Measurements from ENCODE around the gene MORN1.

Gene MORN1

DNA sequence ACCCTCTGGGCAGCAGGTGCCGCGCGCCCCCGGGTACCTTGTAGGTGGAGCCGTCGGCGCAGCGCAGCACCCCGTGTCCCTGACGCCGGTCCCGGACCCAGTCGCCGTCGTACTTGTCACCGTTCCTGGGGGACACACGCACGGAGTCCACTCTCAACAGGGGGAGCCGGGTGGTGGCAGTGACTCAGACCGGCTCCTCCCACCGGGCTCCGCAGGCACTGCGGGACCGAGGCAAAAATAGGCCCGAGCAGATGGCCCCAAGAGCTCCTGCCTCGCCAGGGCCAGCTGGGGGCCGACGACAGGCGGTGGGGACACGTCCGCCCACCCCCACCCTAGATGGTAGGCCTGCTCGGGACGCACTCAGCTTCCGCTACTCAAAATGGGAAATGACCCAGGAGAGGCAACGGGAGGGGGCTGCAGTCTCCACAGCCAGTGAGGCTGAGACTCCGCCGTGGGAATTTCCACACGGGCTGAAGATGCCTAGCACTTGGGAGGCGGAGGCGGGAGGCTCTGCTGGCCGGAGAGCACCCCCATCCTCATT, 6.3 kb downstream of the MORN1 start:
- DNase-seq, result no peak

GRCh38 chr1:2384130-2384860, 7.1 kb downstream of the MORN1 start:
- DNase-seq, result no peak

GRCh38 chr1:2383576-2383975, 7.8 kb downstream of the MORN1 start:
- DNase-seq, result no peak

- no peak for DNase-seq
Measured at GRCh38 chr1:2382621-2383361, 8.6 kb downstream of the MORN1 start.

DNA sequence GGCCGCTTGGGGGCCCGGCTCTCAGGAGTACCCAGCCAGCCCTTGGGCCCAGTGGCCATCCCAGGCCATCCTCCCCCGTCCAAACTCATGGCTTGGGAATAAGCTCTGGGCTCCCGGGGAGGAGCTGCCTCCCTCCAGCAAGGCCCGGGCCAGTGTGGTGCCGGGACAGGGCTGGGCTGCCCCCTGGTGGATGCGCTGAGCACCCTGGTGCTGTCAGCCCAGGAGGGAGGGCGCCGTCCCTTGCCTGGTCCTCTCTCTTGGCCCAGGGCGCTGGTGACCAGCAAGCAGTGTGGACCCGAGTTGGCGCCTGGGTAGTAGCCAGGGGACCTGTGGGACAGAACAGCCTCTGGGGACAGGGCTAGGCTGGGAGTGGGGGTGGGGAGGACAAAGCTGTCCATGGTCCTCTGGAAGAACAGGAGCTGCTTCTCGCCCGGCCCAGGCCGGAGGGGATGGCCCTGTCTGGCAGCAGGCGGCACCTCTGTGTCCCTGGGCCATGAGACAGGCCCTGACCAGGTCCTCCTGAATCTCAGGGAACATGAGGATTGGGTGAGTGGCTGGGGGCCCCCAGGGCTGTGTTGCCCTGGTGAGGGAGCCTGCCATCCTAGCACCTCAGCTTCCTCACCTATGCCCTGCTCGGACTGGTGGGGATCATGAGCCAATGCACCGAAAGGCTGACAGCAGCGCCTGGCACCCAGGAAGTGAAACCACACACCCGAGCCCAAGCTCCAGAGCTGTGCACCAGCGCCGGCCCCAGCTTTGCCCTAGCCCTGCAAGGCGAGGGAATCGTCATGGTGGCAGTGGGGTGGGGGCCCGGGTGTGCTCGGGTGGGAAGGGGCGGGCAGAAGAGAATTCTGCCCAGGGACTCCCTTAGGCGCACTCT, 9.4 kb downstream of the MORN1 start:
- no peak for DNase-seq

GRCh38 chr1:2380816-2381591, 10.3 kb downstream of the MORN1 start:
- DNase-seq, result no peak

- no peak for DNase-seq
Measured at GRCh38 chr1:2379733-2380404, 11.5 kb downstream of the MORN1 start.

DNA sequence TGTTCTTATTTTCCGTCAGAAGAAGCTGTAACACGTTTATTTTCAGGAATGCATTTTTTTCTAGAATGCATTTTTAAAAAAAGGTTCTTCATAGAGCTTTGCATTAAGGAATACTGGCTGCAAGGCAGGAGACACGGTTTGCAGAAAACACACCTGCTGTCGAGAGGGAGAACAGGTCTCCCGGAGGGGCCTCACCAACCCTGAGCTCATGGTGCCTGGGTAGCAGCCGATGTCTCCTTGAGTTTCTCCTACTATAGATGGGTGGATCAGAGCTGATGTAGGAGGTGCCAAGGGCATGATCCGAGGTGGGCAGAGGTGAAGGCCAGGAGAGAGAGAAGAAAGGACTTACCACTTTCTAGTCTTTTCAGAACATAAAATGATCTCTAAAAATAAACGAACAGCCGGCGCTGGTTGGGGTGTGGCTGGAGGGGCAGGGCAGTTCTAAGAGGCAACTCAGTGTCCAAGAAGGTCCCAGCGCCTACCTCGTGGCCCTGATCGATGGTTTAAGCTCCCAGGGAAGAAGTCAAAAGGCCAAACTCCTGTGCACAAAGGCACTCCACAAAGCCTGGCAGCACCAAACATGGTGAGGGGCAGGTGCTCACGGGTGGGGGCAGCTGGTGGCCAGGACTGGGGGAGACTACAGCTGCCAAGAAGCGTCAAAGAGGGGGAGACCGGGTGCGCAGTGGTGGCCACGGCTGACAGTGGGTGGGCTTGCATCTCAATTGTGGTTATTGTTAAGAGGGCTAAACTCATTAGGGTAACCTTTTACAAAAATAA, 12.2 kb downstream of the MORN1 start:
- no peak for DNase-seq

DNA sequence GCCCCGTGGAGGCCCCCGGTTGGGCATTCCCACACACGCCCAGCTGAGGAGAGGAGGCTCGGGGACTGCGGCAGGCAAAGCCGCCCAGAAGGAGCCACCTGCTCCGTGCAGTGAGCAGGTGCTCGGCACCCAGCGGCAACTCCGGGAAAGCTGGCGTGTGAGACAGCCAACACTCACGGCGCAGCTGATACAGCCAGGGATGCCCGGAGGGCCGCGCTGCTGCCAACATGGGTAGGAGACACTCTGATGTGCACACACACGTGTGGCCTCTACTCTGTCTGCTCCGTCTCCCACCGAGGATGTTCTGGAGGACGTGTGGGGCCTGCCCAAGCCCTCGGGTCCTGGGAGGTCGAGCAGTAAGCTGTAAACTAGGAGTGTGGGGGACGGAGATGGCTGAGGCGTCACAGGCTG, 12.9 kb downstream of the MORN1 start:
- no peak for DNase-seq

DNA sequence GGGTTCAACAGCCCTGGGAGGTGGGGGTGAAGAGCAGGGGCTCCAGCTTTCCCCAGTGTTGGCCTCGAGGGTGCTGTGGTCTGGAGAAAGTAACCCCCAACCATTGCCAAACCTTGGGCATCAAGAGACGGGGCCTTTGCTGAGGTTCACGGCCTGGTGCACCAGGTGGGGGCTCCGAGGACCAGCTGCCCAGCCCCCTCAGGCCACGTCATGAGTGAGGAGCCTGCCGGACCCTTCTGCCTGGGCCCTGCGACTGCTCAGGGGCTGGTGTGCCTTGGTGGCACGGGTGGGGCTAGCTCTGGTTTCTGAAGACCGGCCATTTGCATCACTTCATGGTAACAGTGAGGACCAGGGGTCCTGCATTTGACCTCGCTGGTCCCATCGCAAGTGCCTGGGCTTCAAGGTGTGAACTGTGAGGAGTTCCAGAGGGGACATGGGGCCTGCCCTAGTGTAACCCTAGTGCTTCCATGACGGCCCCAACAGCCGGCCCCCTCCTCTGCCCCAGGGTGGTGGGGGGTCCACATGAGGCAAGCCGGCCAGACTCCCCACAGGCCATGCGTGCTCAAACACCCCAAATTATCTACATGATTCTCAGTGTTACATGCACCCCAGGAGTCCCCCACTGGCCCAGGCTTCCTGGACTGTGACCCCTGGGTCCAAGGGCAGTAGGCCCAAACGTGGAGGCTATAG, 13.5 kb downstream of the MORN1 start:
- no peak for DNase-seq

DNA sequence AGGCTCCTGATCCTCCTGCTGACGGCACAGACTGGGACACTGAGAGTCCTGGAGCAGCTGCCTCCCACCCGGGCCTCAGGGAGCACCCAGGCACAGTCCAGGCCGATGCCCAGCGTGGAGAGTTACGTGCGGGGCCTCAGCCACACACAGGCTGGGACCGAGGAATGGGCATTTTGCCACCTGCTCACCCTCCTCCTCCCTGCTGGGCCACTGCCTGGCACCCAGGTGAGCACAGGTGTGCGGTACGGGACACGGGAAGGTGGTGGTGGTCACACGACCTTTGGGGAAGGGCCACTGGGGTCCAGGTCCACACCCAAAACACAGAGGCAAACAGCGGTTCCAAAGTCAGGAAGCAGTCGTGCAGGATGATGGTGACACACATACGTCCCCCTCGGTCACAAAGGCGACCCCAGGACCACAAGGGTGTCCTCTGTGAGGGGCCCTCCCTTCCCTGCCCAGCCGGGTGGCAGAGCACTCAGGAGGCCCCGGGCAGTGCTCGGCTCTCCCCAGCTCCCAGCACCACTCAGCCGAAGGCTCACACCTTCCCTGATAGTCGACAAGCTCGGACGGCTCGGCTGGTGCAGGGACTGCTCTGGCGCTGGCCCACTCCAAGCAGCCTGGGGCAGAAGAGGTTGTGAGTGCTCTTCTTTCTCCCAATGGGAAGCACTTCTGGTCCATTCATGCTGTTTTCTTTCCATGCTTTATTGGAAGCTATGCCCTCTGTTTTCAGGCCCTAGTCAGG, 14.3 kb downstream of the MORN1 start:
- DNase-seq, result no peak

DNA sequence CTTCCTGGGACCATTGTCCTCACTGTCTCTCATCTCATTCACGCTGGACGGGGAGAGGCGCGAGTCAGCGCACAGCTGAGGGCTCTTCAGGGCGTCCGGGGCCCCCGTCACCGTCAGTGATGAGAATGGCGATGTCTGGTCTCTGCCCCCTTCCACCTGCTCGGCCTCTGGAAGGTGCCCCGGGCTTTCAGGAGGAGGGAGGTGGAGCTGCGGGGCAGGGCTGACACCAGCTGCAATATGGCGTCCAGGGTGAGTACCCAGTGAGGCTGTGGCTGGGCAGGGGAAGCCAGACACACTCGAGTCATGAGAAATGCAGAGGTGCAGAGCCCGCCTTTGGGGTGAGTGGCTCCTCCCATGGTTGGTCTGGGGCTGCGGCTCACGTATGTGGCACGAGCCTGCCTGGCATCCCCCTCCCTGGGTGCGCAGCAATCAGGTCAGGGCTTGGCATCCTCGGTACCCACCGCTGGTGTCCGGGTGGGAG, 15.1 kb downstream of the MORN1 start:
- DNase-seq, result no peak

GRCh38 chr1:2375923-2376260, 15.5 kb downstream of the MORN1 start:
- no peak for DNase-seq

- no peak for DNase-seq
Measured at GRCh38 chr1:2375246-2375922, 16.0 kb downstream of the MORN1 start.

DNA sequence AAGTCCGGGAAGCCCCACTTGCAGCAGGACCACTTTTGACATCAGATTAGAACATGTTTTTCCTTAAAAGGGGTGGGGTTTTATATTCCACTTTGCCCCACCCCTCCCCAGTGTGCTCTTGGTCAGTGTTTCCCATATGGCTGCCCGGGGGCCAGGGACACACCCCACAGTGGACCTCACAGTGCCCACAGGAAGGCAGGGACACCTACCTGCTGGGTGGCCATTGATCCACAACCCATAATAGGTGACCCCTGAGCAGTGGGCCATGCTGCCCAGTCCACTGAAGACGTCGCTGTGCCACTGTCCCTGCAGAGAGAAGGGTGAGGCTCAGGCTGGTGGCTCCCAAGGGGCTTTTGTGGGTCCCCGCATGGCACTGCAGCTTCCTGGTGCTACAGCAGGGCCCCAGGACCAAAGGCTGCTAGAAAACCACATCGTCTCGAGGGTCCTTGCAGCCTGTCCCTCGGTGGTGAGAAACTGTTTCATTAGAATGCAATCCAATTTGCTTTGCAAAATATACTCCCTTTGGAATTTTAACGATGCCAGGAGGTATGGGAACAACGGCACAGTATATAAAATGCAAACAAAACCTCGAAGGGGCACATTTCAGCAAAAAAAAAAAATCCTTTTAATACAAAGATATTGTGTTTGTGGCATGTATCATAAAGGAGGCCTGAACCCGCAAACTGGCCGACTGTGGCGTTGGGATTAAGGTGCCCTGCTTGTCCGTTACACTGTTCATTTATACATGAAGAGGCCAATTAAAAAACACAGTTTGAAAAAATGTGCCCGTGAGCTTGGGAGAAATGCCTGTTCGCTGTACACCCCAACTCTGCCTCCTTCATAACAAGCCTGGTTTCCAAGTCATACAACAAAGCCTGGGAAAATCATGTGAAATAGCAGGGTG, 16.9 kb downstream of the MORN1 start:
- no peak for DNase-seq

GRCh38 chr1:2373551-2374251, 17.7 kb downstream of the MORN1 start:
- DNase-seq, result no peak
